Measurements from ENCODE around the gene CAPN14. TPM values are rescaled to one million over a fixed set of nuclear protein-coding genes. Genes with fewer than 3 reads are reported as not detected.

The CAPN14 gene
- total and polyA plus RNA-seq, 4 donors, result 0.18 to 0.29 (median 0.21) TPM; not detected in 1

DNA sequence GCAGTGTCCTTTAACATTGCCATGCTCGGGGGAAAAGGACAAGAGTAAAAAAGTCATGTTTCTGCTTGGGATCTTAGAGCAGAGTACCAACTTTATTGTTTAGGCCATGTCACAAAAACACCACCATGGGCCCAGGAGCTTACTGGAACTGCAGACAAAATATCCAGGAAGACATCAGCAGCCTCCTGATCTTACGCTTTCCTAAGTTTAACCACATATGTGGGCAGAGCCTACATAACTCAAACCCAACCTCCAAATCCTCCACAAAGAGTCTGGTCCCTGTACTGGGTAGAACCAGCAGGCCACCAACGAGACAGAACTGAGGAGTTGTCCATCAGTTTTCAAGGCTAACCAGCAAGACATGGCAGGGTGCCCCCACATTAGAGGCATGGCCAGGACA, 89.4 kb downstream of the CAPN14 start:
- no peaks in the 10 kb centered on the region for H3K9me3 ChIP-seq (ENCODE audit: control insufficient read depth, low read length)
- no peak overlapping the region for H3K27ac ChIP-seq (ENCODE audit: low read depth in 1 of 2, low read length in 2 of 2)
- no peaks in the 10 kb centered on the region for H3K27me3 ChIP-seq (ENCODE audit: control insufficient read depth in 1 of 2, insufficient read depth in 2 of 2, low read length in 1 of 2)
- no peak for ATAC-seq (ENCODE audit: low FRiP score)
- WGBS, 2 donors, result 87% methylated on average over 3 of the region's 3 CpGs
- intact Hi-C loops (cut with DNase I), result no loop called here
- no peak for DNase-seq
- H3K36me3 ChIP-seq (ENCODE audit: control insufficient read depth in 1 of 2, insufficient read depth in 2 of 2, low read length in 1 of 2), result no peaks in the 10 kb centered on the region
- no peaks in the 10 kb centered on the region for H3K4me1 ChIP-seq (ENCODE audit: control insufficient read depth in 1 of 2, insufficient read depth in 2 of 2, low read length in 2 of 2)
- H3K4me3 ChIP-seq (ENCODE audit: low read length in 2 of 2), result no peak overlapping the region

DNA sequence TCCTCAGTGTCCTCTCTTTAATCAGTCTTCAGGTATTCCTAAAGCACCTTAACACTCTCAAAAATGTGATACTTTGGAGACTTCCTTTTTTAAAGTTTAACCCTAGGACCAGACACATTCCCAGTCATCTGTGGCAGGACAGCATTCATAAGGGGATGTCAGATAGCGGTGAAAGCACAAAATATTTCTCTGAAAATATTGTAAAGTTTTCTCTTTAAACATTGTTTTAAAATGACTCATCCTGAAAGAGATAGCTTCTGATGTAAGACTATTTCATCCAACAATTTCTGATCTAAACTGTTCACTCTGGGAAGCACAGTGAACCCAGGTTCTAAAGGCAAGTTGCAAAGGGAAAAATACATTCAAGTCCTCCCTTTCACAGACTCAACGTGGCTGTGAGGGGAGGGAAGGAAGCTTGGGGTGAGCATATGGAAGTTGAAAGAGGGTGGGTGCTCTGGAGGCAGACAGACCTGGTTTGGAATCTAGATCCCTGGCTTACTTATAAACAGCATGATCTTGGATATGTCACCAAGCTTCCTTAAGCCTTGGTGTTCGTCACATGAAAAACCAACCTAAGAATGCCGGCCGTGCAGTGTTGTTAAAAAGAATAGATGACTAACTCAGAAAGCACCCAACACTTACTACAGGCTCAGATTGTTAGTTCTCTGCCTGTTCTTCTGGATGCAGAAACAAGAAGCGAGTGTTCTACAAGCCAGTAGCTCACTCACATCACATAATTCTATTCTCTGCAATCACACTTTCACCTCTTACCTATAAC, 91.2 kb downstream of the CAPN14 start:
- Histone ChIP-seq H3K4me1 (ENCODE audit: control insufficient read depth in 1 of 2, insufficient read depth in 2 of 2, low read length in 2 of 2) (no peaks in the 10 kb centered on the region), H3K4me3 (ENCODE audit: low read length in 2 of 2) (no peak overlapping the region), H3K9me3 (ENCODE audit: control insufficient read depth, low read length) (no peaks in the 10 kb centered on the region), H3K36me3 (ENCODE audit: control insufficient read depth in 1 of 2, insufficient read depth in 2 of 2, low read length in 1 of 2) (no peaks in the 10 kb centered on the region), H3K27me3 (ENCODE audit: control insufficient read depth in 1 of 2, insufficient read depth in 2 of 2, low read length in 1 of 2) (no peaks in the 10 kb centered on the region), H3K27ac (ENCODE audit: low read depth in 1 of 2, low read length in 2 of 2) (no peak overlapping the region)
- WGBS, 2 donors, result 46% methylated on average over 6 of the region's 6 CpGs
- no peak for DNase-seq
- no peak for ATAC-seq (ENCODE audit: low FRiP score)
- intact Hi-C loops (cut with DNase I), result no loop called here

DNA sequence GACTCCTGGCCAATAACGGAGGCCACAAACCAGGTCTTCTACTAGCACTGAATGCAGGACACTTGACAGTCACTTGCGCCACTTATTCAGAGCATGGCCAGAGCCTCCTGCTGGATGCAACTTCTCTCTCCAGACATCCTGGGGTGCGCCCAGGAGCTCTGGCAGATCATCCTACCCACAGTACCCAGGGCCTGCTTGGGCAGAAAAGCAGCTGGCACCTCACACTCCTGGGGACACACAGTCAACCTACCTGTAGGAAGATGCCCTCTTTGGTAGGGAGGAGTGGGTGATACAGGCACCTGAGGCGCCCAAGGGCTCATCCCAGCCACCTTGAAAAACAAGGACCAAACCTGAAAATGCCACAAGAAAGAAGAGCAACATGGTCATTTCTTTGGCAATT, 92.4 kb downstream of the CAPN14 start:
- 93 to 94% methylated on average over 4 of the region's 4 CpGs for WGBS, 2 donors

More for the DNA sequence above, 92.4 kb downstream of the CAPN14 start:
- DNase-seq, result no peak
- Histone ChIP-seq H3K36me3 (ENCODE audit: control insufficient read depth in 1 of 2, insufficient read depth in 2 of 2, low read length in 1 of 2) (no peaks in the 10 kb centered on the region), H3K9me3 (ENCODE audit: control insufficient read depth, low read length) (no peaks in the 10 kb centered on the region), H3K4me3 (ENCODE audit: low read length in 2 of 2) (no peak overlapping the region), H3K4me1 (ENCODE audit: control insufficient read depth in 1 of 2, insufficient read depth in 2 of 2, low read length in 2 of 2) (no peaks in the 10 kb centered on the region), H3K27ac (ENCODE audit: low read depth in 1 of 2, low read length in 2 of 2) (no peak overlapping the region), H3K27me3 (ENCODE audit: control insufficient read depth in 1 of 2, insufficient read depth in 2 of 2, low read length in 1 of 2) (no peaks in the 10 kb centered on the region)
- no peak for ATAC-seq (ENCODE audit: low FRiP score)
- intact Hi-C loops (cut with DNase I), result no loop called here

Other genes with a start within 250 kb of the CAPN14 start
- 1 to 10 TPM; 1.2 to 1.7 TPM for gene GALNT14, start 79.1 kb downstream of the CAPN14 start, total RNA-seq
- under 1 TPM in 1 of 2 donors, not detected in 1; 0.74 TPM for gene GALNT14, start 79.1 kb downstream of the CAPN14 start, polyA plus RNA-seq
- gene EHD3, start 16.6 kb upstream of the CAPN14 start, total RNA-seq, result 10 to 100 TPM; 19.8 to 28.8 TPM
- 10 to 100 TPM; 14.0 to 16.4 TPM for gene EHD3, start 16.6 kb upstream of the CAPN14 start, polyA plus RNA-seq
- not detected for gene XDH, start 197.2 kb upstream of the CAPN14 start, total RNA-seq
- gene XDH, start 197.2 kb upstream of the CAPN14 start, polyA plus RNA-seq, result 1 to 10 TPM in 1 of 2 donors, under 1 TPM in 1; 0.03 to 5.0 TPM

All from aorta (tissue), 5 donors.